HepG2 (cell line): ENCODE results near the gene SLC35A2. TPM values are rescaled to one million over a fixed set of nuclear protein-coding genes. Genes with fewer than 3 reads are reported as not detected.

Experiments
- ATAC-seq: fragments of 200-7000 bp; cut with Tn5 transposase; 3 replicates; pipeline ENCODE4 v1.9.1; 2020; ENCODE audit warnings: mild to moderate bottlenecking, moderate library complexity
- BruUV-seq: library from RNA; stranded (reverse); fragments of 400-500 nt; replicated peaks from 2 replicates; lab custom pipeline; 2021; lab: Mats Ljungman, UMichigan
- CTCF ChIA-PET: fragments of 300-600 bp; formaldehyde crosslinking; extraction: SDS; loops from one replicate; lab custom pipeline; 2021; ENCODE audit warnings: low total read pairs, inconsistent platforms, low intra/inter-chr PET ratio; lab: Yijun Ruan, JAX
- POLR2A ChIA-PET: fragments of 350-600 bp; sonication (Branson Sonifier 250); formaldehyde crosslinking; loops from one replicate; lab custom pipeline; 2020; ENCODE audit warnings: antibody characterized with exemption, inconsistent platforms; lab: Yijun Ruan, JAX
- DNase-seq: peaks from one replicate; pipeline ENCODE4 v3.0.0-alpha.2; 2015; ENCODE audit warnings: low spot score
- FAIRE-seq: peaks from 3 replicates; lab custom pipeline; 2011; peaks lifted over from hg19 to GRCh38; lab: Jason Lieb, UNC
- H2AFZ ChIP-seq: one replicate; pipeline ENCODE4 v1.6.1; 2011; ENCODE audit warnings: low read length, inconsistent platforms
- H3K27ac ChIP-seq: fragments of 300-600 bp; 3 replicates; pipeline ENCODE4 v1.8.0; 2011; ENCODE audit warnings: mixed run types, mild to moderate bottlenecking, mixed read lengths, low read length, inconsistent platforms; ENCODE audit not compliant: insufficient read depth; ENCODE audit errors: extremely low read length
- H3K27me3 ChIP-seq, 2 experiments: fragments of 200-600 bp in 1 of 2; 2 replicates in 1 of 2; 3 replicates in 1 of 2; pipeline versions ENCODE4 v1.6.0 to v1.8.0; 2011; ENCODE audit warnings: low read length in 2 of 2, mild to moderate bottlenecking in 2 of 2, moderate library complexity in 2 of 2, inconsistent platforms in 1 of 2; ENCODE audit not compliant: insufficient read depth in 2 of 2, control insufficient read depth in 1 of 2
- H3K36me3 ChIP-seq, 2 experiments: fragments of 200-600 bp in 1 of 2; replicated peaks in 1 of 2; 2 replicates in 1 of 2; 3 replicates in 1 of 2; pipeline versions ENCODE4 v1.5.1 to v1.8.0; 2011; ENCODE audit warnings: low read length in 2 of 2, inconsistent platforms in 1 of 2; ENCODE audit not compliant: insufficient read depth in 2 of 2, control insufficient read depth in 1 of 2
- H3K4me1 ChIP-seq: 2 replicates; pipeline ENCODE4 v1.5.1; 2012; ENCODE audit warnings: low read length, inconsistent platforms; ENCODE audit not compliant: insufficient read depth
- H3K4me2 ChIP-seq: 2 replicates; pipeline ENCODE4 v1.6.0; 2011; ENCODE audit warnings: low read depth, low read length, inconsistent platforms
- H3K4me3 ChIP-seq, 3 experiments: fragments of 200-600 bp in 1 of 3; sonication (generic), shearing (Covaris generic) in 1 of 3; replicated peaks in 1 of 3; 2 replicates each; pipeline ENCODE4 v1.5.1; 2011 to 2016; ENCODE audit warnings: low read length in 3 of 3, inconsistent platforms in 2 of 3, low read depth in 2 of 3, mild to moderate bottlenecking in 2 of 3, control low read depth in 1 of 3, mixed read lengths in 1 of 3; ENCODE audit not compliant: insufficient read depth in 1 of 3
- H3K79me2 ChIP-seq: one replicate; pipeline ENCODE4 v1.6.1; 2011; ENCODE audit warnings: low read length, inconsistent platforms; ENCODE audit not compliant: insufficient read depth
- H3K9ac ChIP-seq: 2 replicates; pipeline ENCODE4 v1.6.0; 2011; ENCODE audit warnings: mild to moderate bottlenecking, low read depth, low read length, inconsistent platforms; ENCODE audit not compliant: insufficient read depth
- H3K9me3 ChIP-seq: 2 replicates; pipeline ENCODE4 v1.5.1; 2012; ENCODE audit warnings: mild to moderate bottlenecking, low read length
- H4K20me1 ChIP-seq: 2 replicates; pipeline ENCODE4 v1.6.0; 2011; ENCODE audit warnings: inconsistent platforms, mild to moderate bottlenecking, low read length, moderate library complexity; ENCODE audit not compliant: insufficient read depth
- AGO2 ChIP-seq: fragments of 200-400 bp; formaldehyde crosslinking; optimal IDR thresholded peaks from 2 replicates; pipeline ENCODE3; 2017; ENCODE audit warnings: mild to moderate bottlenecking, low read depth, low read length, moderate library complexity
- LCORL ChIP-seq, 2 experiments: fragments of 450-650 bp in 1 of 2; sonication (generic) in 1 of 2; formaldehyde crosslinking in 1 of 2; IDR thresholded peaks; 2 replicates each; pipeline versions ENCODE4 v1.5.0 to v1.6.1; 2017 to 2020; ENCODE audit warnings: antibody characterized with exemption in 1 of 2, missing genetic modification reagents in 1 of 2
- NCOA2 ChIP-seq: sonication (generic); formaldehyde crosslinking; IDR thresholded peaks from 2 replicates; pipeline ENCODE4 v1.8.0; 2022; ENCODE audit warnings: inconsistent platforms
- WGBS: methylation state at CpG from one replicate; pipeline ENCODE4 v1.1.6; 2017; ENCODE audit warnings: low lambda C conversion rate; 5-methylcytosine and 5-hydroxymethylcytosine counted together
- in situ Hi-C: cut with HindIII; loops from 2 replicates; pipeline ENCODE4 v1.10.0; 2017; ENCODE audit warnings: low pct_unique_long_range_greater_than_20kb; ENCODE audit not compliant: extremely low pct_ligation_motif_present
- intact Hi-C: fragments of 100-400 bp; cut with micrococcal nuclease; formaldehyde crosslinking; loops from one replicate; pipeline ENCODE4 v1.10.0; 2022; ENCODE audit not compliant: unreplicated experiment
- polyA plus RNA-seq, 8 experiments: library from polyadenylated mRNA; depleted of rRNA in 3 of 8; stranded (reverse) in 7 of 8; unstranded in 1 of 8; fragments of >200 nt; fragmentation: Illumina TruSeq in 4 of 8; extraction: Trizol in 4 of 8; gene quantifications; 2 replicates each; pipeline versions ENCODE4 v1.2.1 to v1.2.3, GENCODE V29; 2011 to 2016; ENCODE audit warnings: low read depth in 4 of 8, missing spikeins in 1 of 8, mixed read lengths in 1 of 8; ENCODE audit not compliant: insufficient read depth in 1 of 8
- total RNA-seq, 5 experiments: library from RNA; depleted of rRNA; stranded (reverse); fragments of >200 nt; fragmentation: Illumina TruSeq; extraction: Trizol; gene quantifications; 2 replicates each; pipeline ENCODE4 v1.2.3, GENCODE V29; 2016; ENCODE audit warnings: low read depth in 1 of 5
- TF ChIP-seq, protein P1 (sequence below): sonication (generic); formaldehyde crosslinking; IDR thresholded peaks from 2 replicates; pipeline ENCODE4 v1.5.0; 2020; ENCODE audit warnings: mild to moderate bottlenecking, low read depth, missing genetic modification reagents, borderline replicate concordance
- TF ChIP-seq, protein P2 (sequence below): sonication (generic); formaldehyde crosslinking; IDR thresholded peaks from 2 replicates; pipeline ENCODE4 v1.8.1; 2023; ENCODE audit warnings: mild to moderate bottlenecking, missing genetic modification reagents

Gene SLC35A2
- total and polyA plus RNA-seq, 2 of the 13 experiments (the other 11 are each of a cell fraction or from before 2014, with no cell fraction given) = 32.1 to 40.8 TPM

DNA sequence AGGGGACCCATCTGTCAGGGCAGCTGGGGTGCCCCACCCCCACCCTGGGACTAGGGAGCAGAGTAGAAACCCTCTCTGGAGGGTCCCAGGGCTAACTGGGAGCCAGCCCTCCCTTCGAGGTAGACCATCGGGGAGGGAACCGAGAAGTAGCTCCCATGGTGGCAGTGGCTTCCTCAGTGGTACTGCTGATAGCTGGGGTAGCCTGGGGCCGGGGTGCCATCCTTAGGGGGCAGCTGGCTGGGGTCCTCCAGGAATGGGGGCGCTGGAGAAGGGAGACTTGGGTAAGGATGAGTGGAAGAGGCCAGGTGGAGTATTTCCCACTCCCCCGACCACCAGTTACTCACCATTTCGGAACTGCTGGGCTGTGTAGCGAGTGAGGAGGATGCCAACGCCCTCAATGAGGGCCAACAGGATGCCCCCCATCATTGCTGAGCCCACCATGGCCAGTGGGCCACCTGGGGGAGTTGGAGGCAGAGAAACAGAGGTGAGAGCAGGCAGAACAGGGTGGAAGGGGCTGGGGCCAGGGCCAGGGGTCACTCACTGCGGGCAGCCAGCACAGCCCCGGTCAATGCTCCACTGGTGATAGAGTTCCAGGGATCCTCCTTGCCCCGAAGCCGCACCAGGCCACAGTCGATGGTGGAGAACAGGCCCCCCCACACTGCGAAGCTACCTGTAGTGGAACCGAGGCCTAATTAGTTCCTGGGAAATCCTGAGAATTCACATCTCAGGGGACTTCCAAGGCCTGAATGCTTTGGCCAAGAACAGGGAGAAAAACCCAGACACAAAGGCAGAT lies 17.7 kb downstream of the SLC35A2 start:
- Histone ChIP-seq H3K4me1 (peaks cover 31% of the 10 kb centered on the region), H3K4me2 (no peak overlapping the region), H2AFZ (no peak overlapping the region), H3K27me3 (no peaks in the 10 kb centered on the region), H4K20me1 (no peaks in the 10 kb centered on the region; the same call in 1 of the 2 replicates), H3K27ac (no peak overlapping the region), H3K9ac (no peak overlapping the region), H3K4me3 (no peak overlapping the region), H3K9me3 (no peaks in the 10 kb centered on the region), H3K36me3 (peaks cover 0 to 6% of the 10 kb centered on the region in 2 experiments; a peak in 1 of 5 replicates), H3K79me2 (peaks cover 20% of the 10 kb centered on the region)
- ChIA-PET POLR2A (no interaction called here), CTCF (no interaction called here)
- 100% methylated on average over 2 of the region's 16 CpGs for WGBS
- intact Hi-C loops = no loop called here
- ATAC-seq = no peak
- in situ Hi-C loops = no loop called here
- no TSS peak for BruUV-seq
- TF ChIP-seq LCORL (IDR thresholded peaks at IDR 0.05) (no peak), LCORL (CRISPR knock-in tag; IDR thresholded peaks at IDR 0.05) (no peak), AGO2 (no peak), NCOA2 (no peak)
- TF ChIP-seq, protein P1, sequence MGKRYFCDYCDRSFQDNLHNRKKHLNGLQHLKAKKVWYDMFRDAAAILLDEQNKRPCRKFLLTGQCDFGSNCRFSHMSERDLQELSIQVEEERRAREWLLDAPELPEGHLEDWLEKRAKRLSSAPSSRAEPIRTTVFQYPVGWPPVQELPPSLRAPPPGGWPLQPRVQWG (CRISPR knock-in tag) = no peak
- TF ChIP-seq, protein P2, sequence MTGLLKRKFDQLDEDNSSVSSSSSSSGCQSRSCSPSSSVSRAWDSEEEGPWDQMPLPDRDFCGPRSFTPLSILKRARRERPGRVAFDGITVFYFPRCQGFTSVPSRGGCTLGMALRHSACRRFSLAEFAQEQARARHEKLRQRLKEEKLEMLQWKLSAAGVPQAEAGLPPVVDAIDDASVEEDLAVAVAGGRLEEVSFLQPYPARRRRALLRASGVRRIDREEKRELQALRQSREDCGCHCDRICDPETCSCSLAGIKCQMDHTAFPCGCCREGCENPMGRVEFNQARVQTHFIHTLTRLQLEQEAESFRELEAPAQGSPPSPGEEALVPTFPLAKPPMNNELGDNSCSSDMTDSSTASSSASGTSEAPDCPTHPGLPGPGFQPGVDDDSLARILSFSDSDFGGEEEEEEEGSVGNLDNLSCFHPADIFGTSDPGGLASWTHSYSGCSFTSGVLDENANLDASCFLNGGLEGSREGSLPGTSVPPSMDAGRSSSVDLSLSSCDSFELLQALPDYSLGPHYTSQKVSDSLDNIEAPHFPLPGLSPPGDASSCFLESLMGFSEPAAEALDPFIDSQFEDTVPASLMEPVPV (CRISPR knock-in tag) = no peak
- no peak for DNase-seq
- FAIRE-seq = no peak
